MM.1S (cell line): ENCODE measurements around the gene IL24.

ENCODE experiments used
- DNase-seq: peaks from one replicate; pipeline ENCODE4 v3.0.0-alpha.2; 2015
- H2AFZ ChIP-seq: fragments of 300-600 bp; sonication (generic); 2 replicates; pipeline ENCODE4 v1.6.0; 2016; ENCODE audit warnings: antibody characterized with exemption, low read length
- H3F3A ChIP-seq: fragments of 300-600 bp; sonication (generic); 2 replicates; pipeline ENCODE4 v1.6.1; 2016; ENCODE audit warnings: mild to moderate bottlenecking, antibody characterized with exemption, low read length, moderate library complexity, mixed read lengths; ENCODE audit not compliant: insufficient read depth
- H3K27ac ChIP-seq: fragments of 300-600 bp; sonication (generic); 2 replicates; pipeline ENCODE4 v1.5.1; 2016; ENCODE audit warnings: mild to moderate bottlenecking, low read length
- H3K27me3 ChIP-seq: fragments of 300-600 bp; sonication (generic); replicated peaks from 2 replicates; pipeline ENCODE4 v1.6.0; 2016; ENCODE audit warnings: low read length; ENCODE audit not compliant: insufficient read depth
- H3K36me3 ChIP-seq: fragments of 300-600 bp; sonication (generic); replicated peaks from 2 replicates; pipeline ENCODE4 v1.6.1; 2016; ENCODE audit warnings: mild to moderate bottlenecking, low read length, mixed read lengths; ENCODE audit not compliant: insufficient read depth
- H3K4me1 ChIP-seq: fragments of 300-600 bp; sonication (generic); 2 replicates; pipeline ENCODE4 v1.6.1; 2016; ENCODE audit warnings: low read length, mixed read lengths
- H3K4me2 ChIP-seq: fragments of 300-600 bp; sonication (generic); 2 replicates; pipeline ENCODE4 v1.6.0; 2016; ENCODE audit warnings: low read depth, low read length
- H3K4me3 ChIP-seq: fragments of 300-600 bp; sonication (generic); 2 replicates; pipeline ENCODE4 v1.5.1; 2016; ENCODE audit warnings: low read length, mixed read lengths
- H3K79me2 ChIP-seq: fragments of 300-600 bp; sonication (generic); 2 replicates; pipeline ENCODE4 v1.6.1; 2016; ENCODE audit warnings: mixed run types, low read length, mixed read lengths
- H3K9ac ChIP-seq: fragments of 300-600 bp; sonication (generic); 2 replicates; pipeline ENCODE4 v1.6.1; 2016; ENCODE audit warnings: low read length, mixed read lengths
- H3K9me2 ChIP-seq: fragments of 300-600 bp; sonication (generic); replicated peaks from 2 replicates; pipeline ENCODE4 v1.6.1; 2016; ENCODE audit warnings: mild to moderate bottlenecking, low read length, mixed read lengths; ENCODE audit not compliant: insufficient read depth
- H3K9me3 ChIP-seq: fragments of 300-600 bp; sonication (generic); replicated peaks from 2 replicates; pipeline ENCODE4 v1.6.1; 2016; ENCODE audit warnings: mild to moderate bottlenecking, low read length, mixed read lengths; ENCODE audit not compliant: insufficient read depth
- H4K20me1 ChIP-seq: fragments of 300-600 bp; sonication (generic); 2 replicates; pipeline ENCODE4 v1.6.1; 2016; ENCODE audit warnings: mild to moderate bottlenecking, low read length, moderate library complexity, mixed read lengths; ENCODE audit not compliant: insufficient read depth
- CTCF ChIP-seq: fragments of 300-600 bp; sonication (generic); IDR thresholded peaks from 2 replicates; pipeline ENCODE4 v1.5.1; 2016; ENCODE audit warnings: antibody characterized with exemption, low read length, mixed read lengths
- EZH2 ChIP-seq: fragments of 300-600 bp; sonication (generic); optimal IDR thresholded peaks from 2 replicates; pipeline ENCODE3; 2017; ENCODE audit warnings: low read depth, mild to moderate bottlenecking, antibody characterized with exemption, low read length, mixed read lengths
- EZH2phosphoT487 ChIP-seq: fragments of 300-600 bp; sonication (generic); IDR thresholded peaks from 2 replicates; pipeline ENCODE4 v1.6.1; 2018; ENCODE audit warnings: antibody characterized with exemption, low read length

Gene IL24

GRCh38 chr1:206855859-206856258, 41.4 kb upstream of the IL24 start:
- Histone ChIP-seq H2AFZ (no peak overlapping the region), H3K4me1 (no peaks in the 10 kb centered on the region), H4K20me1 (no peaks in the 10 kb centered on the region), H3K9me3 (no peaks in the 10 kb centered on the region), H3K27ac (no peak overlapping the region), H3K4me3 (no peak overlapping the region), H3K4me2 (no peak overlapping the region), H3K9me2 (no peaks in the 10 kb centered on the region), H3K27me3 (no peaks in the 10 kb centered on the region), H3K36me3 (no peaks in the 10 kb centered on the region), H3F3A (no peaks in the 10 kb centered on the region), H3K79me2 (no peaks in the 10 kb centered on the region), H3K9ac (no peak overlapping the region)
- DNase-seq, result no peak
- TF ChIP-seq EZH2 (no peak), EZH2phosphoT487 (no peak), CTCF (no peak)

GRCh38 chr1:206856674-206857464, 40.4 kb upstream of the IL24 start:
- Histone ChIP-seq H3K4me2 (no peak overlapping the region), H3K27ac (no peak overlapping the region), H3F3A (no peaks in the 10 kb centered on the region), H3K9ac (no peak overlapping the region), H4K20me1 (no peaks in the 10 kb centered on the region), H3K9me2 (no peaks in the 10 kb centered on the region), H3K36me3 (no peaks in the 10 kb centered on the region), H3K79me2 (no peaks in the 10 kb centered on the region), H2AFZ (no peak overlapping the region), H3K9me3 (no peaks in the 10 kb centered on the region), H3K27me3 (no peaks in the 10 kb centered on the region), H3K4me1 (no peaks in the 10 kb centered on the region), H3K4me3 (no peak overlapping the region)
- TF ChIP-seq EZH2phosphoT487 (no peak), CTCF (peak; percentile 51), EZH2 (no peak)
- DNase-seq, result peak; percentile 43

GRCh38 chr1:206859082-206859521, 38.1 kb upstream of the IL24 start:
- H3K4me3 ChIP-seq, result no peak overlapping the region
- H2AFZ ChIP-seq, result no peak overlapping the region

More at GRCh38 chr1:206859082-206859521, 38.1 kb upstream of the IL24 start:
- Histone ChIP-seq H3K27me3 (no peaks in the 10 kb centered on the region), H3K27ac (no peak overlapping the region), H4K20me1 (no peaks in the 10 kb centered on the region), H3K9ac (no peak overlapping the region), H3K4me2 (no peak overlapping the region), H3K4me1 (no peaks in the 10 kb centered on the region), H3F3A (no peaks in the 10 kb centered on the region), H3K79me2 (no peaks in the 10 kb centered on the region), H3K36me3 (no peaks in the 10 kb centered on the region), H3K9me3 (no peaks in the 10 kb centered on the region), H3K9me2 (no peaks in the 10 kb centered on the region)
- TF ChIP-seq CTCF (no peak), EZH2 (no peak), EZH2phosphoT487 (no peak)
- no peak for DNase-seq
